GM21528 (cell line): ENCODE results near the gene TP53I11.

ENCODE experiments used
- ATAC-seq: cut with Tn5 transposase; IDR thresholded peaks from one replicate; pipeline ENCODE4 v1.9.1; 2021; ENCODE audit warnings: mild to moderate bottlenecking, moderate library complexity; ENCODE audit not compliant: unreplicated experiment, low FRiP score

Gene TP53I11

GRCh38 chr11:44893846-44894617, 56.7 kb downstream of the TP53I11 start:
- ATAC-seq = no peak

- ATAC-seq = no peak
Measured at GRCh38 chr11:44893308-44893822, 57.3 kb downstream of the TP53I11 start.

- no peak for ATAC-seq
Measured at GRCh38 chr11:44892843-44893242, 57.8 kb downstream of the TP53I11 start.

- ATAC-seq = no peak
Measured at GRCh38 chr11:44889266-44889665, 61.4 kb downstream of the TP53I11 start.

- ATAC-seq = no peak
Measured at GRCh38 chr11:44887636-44888035, 63.0 kb downstream of the TP53I11 start.

GRCh38 chr11:44886790-44887140, 63.9 kb downstream of the TP53I11 start:
- ATAC-seq = no peak

GRCh38 chr11:44885919-44886789, 64.5 kb downstream of the TP53I11 start:
- ATAC-seq = no peak

GRCh38 chr11:44885065-44885810, 65.4 kb downstream of the TP53I11 start:
- no peak for ATAC-seq

GRCh38 chr11:44884056-44884455, 66.6 kb downstream of the TP53I11 start:
- ATAC-seq = no peak

- ATAC-seq = no peak
Measured at GRCh38 chr11:44883277-44883676, 67.4 kb downstream of the TP53I11 start.
